22Rv1 (cell line): ENCODE data around the gene BUD13.

Experiments used
- H3K27ac ChIP-seq: fragments of 450-650 bp; 2 replicates; pipeline ENCODE4 v1.5.1; 2017
- CTCF ChIP-seq: fragments of 450-650 bp; IDR thresholded peaks from 2 replicates; pipeline ENCODE4 v1.5.1; 2017; ENCODE audit warnings: mild to moderate bottlenecking
- ZFX ChIP-seq: fragments of 450-650 bp; IDR thresholded peaks from 2 replicates; pipeline ENCODE4 v1.6.1; 2017; ENCODE audit warnings: antibody characterized with exemption, borderline replicate concordance

The BUD13 gene

DNA sequence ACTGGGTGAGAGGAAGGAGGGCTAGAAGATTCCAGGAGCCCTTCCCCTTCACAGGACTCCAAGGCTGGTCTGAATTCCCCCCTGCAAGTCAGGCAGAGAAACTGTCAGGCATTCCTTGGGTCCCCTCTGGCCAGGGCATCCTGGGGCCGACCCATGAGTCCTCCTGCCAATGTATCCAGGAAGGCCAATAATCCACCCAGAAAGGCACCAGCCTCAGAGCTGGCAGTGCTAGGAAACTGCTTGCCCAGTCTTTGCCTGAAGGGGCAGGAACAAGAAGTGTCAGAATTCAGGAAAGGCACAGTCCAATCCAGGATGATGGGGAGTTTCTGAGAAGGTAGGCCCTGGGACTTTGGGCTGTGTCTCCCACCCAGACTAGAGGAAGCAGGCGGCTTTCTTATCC, 41.0 kb downstream of the BUD13 start:
- TF ChIP-seq ZFX (no peak), CTCF (no peak)
- H3K27ac ChIP-seq = no peak overlapping the region

DNA sequence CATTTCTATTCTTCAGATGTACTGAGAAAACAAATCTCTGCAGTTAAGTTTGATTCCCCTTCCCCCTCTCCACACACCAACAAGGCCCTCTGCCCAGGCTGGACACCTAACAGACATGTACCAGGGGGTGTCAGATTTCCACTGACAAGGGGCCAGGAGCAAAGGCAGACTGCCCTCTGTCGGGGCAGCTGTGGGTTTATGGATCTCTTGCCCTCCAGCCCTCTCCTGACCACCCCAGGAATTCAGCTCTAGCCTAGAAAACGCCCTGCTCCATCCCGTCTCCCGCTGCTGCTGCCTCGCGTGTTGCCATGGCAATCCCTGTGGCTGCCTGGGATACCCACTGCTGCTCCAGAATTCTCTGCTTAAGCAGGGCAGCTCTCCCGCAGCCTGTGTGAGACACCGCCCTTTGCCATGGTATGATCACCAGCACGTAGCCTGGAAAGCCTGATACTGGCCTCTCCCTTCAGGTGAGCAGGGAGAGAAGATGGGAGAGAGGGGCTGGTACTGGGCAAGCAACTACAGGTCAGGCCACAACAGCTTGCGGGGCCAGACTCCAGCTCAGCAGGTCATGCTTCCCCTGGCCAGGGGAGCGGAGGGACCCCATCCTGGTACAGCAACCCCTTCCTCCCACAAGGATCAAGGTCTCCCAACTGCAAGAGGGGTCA, 41.6 kb downstream of the BUD13 start:
- no peak overlapping the region for H3K27ac ChIP-seq
- TF ChIP-seq ZFX (no peak), CTCF (no peak)

DNA sequence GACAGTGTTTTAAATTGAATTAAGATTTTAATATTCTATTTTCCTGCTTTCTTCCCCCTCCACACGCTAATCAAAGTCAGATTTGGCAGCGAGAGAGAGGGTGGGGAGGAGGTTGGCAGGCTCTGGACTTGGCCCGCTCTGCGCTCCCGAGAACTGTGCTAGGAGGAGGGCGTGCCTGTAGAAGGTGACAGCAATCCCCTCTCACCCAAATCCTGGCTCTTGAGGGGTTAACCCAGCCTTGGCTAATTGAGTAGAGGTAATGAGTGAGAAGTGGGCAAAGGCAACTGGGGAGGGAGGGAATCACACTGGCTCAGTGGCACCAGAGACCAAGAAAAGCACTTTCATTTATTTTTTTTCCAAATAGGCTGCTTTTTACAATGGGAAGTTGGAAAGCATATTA, 42.2 kb downstream of the BUD13 start:
- H3K27ac ChIP-seq = no peak overlapping the region
- no peak for TF ChIP-seq ZFX
- TF ChIP-seq CTCF = no peak

DNA sequence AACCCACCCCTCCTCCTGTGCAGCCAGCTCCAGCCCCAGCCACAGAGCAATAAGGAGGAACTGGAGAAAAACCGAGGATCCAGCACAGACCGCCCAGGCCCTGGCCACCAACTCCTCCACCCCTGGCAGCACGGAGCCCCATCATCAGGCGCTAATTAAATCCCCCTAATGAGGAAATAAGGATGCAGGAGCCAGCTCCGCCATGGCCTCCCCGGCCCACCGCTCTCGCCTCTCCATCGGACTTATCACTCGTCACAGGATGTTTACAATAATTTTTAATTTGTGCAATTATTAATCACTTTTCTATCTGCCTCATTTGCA, 42.6 kb downstream of the BUD13 start:
- no peak for TF ChIP-seq CTCF
- H3K27ac ChIP-seq = no peak overlapping the region

- no peak for TF ChIP-seq ZFX
- no peak overlapping the region for H3K27ac ChIP-seq
Observed at GRCh38 chr11:116729501-116730240, 43.1 kb downstream of the BUD13 start.

DNA sequence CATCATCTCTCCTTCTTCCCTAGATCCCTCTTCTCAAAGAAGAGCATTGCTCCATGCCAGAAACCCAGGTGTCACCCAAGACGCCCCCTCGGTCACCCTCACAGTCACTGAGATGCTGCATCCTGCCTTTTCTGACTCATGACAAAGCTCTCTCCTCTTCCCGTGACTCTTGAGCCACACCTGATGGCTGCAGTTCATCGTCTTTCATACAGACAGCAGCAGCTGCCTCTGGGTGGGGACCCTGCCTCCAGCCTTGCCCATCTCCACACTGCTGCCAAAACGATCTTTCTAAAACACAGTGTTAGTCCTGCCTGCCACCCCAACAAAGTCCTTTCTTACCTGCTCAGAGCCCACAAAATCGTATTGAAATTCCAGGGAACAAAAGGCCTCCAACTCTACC, 44.8 kb downstream of the BUD13 start:
- H3K27ac ChIP-seq = no peak overlapping the region
- TF ChIP-seq ZFX (no peak), CTCF (no peak)

- TF ChIP-seq CTCF = no peak
- no peak for TF ChIP-seq ZFX
- H3K27ac ChIP-seq = no peak overlapping the region
Observed at GRCh38 chr11:116725434-116726221, 47.2 kb downstream of the BUD13 start.
